H1 (cell line): ENCODE measurements around the gene FRY. TPM values are rescaled to one million over a fixed set of nuclear protein-coding genes. Genes with fewer than 3 reads are reported as not detected.

Experiments used
- CTCF ChIA-PET: fragments of 300-600 bp; sonication (Branson Sonifier 250); formaldehyde crosslinking; loops from one replicate; lab custom pipeline; 2021; ENCODE audit not compliant: partially characterized antibody; lab: Charles Lee
- POLR2A ChIA-PET: fragments of 300-600 bp; sonication (Branson Sonifier 250); formaldehyde crosslinking; loops from one replicate; lab custom pipeline; 2021; ENCODE audit warnings: inconsistent platforms; ENCODE audit not compliant: partially characterized antibody; lab: Charles Lee
- DNase-seq, 2 experiments: peaks; one replicate each; pipeline versions ENCODE4 v3.0.0 to v3.0.0-alpha.2; 2010 to 2022; ENCODE audit warnings: low spot score in 2 of 2, low read depth in 1 of 2, mixed read lengths in 1 of 2
- FAIRE-seq: peaks from 2 replicates; lab custom pipeline; 2011; peaks lifted over from hg19 to GRCh38; lab: Jason Lieb, UNC
- H2AFZ ChIP-seq: 2 replicates; pipeline ENCODE4 v1.8.1; 2012; ENCODE audit warnings: low read length, inconsistent platforms
- H2AK5ac ChIP-seq: 2 replicates; pipeline ENCODE4 v1.6.1; 2013; ENCODE audit warnings: low read depth, low read length
- H2BK120ac ChIP-seq: replicated peaks from 2 replicates; pipeline ENCODE3; 2013; ENCODE audit warnings: low read depth, low read length, inconsistent platforms
- H2BK12ac ChIP-seq: 2 replicates; pipeline ENCODE4 v1.6.1; 2013; ENCODE audit warnings: low read depth, low read length
- H2BK15ac ChIP-seq: 2 replicates; pipeline ENCODE4 v1.6.1; 2013; ENCODE audit warnings: low read length
- H2BK20ac ChIP-seq: 2 replicates; pipeline ENCODE4 v1.6.1; 2013; ENCODE audit warnings: low read length
- H2BK5ac ChIP-seq: 2 replicates; pipeline ENCODE4 v1.6.1; 2013; ENCODE audit warnings: low read depth, low read length
- H3K14ac ChIP-seq: 2 replicates; pipeline ENCODE4 v1.6.1; 2013; ENCODE audit warnings: inconsistent platforms; ENCODE audit not compliant: insufficient read length
- H3K18ac ChIP-seq: 2 replicates; pipeline ENCODE4 v1.6.1; 2013; ENCODE audit warnings: low read length; ENCODE audit errors: extremely low read depth
- H3K23ac ChIP-seq: 2 replicates; pipeline ENCODE4 v1.6.1; 2013; ENCODE audit warnings: inconsistent platforms; ENCODE audit not compliant: insufficient read length
- H3K23me2 ChIP-seq: 2 replicates; pipeline ENCODE4 v1.6.1; 2013; ENCODE audit warnings: low read depth, low read length
- H3K27ac ChIP-seq: 2 replicates; pipeline ENCODE4 v1.6.1; 2011; ENCODE audit warnings: low read depth, low read length, inconsistent platforms
- H3K27me3 ChIP-seq, 4 experiments: replicated peaks in 1 of 4; 1 replicate in 1 of 4; 2 replicates in 3 of 4; pipeline versions ENCODE4 v1.6.1 to v1.8.1; 2011 to 2013; ENCODE audit warnings: low read length in 3 of 4, mild to moderate bottlenecking in 3 of 4, inconsistent platforms in 2 of 4, mixed read lengths in 2 of 4, moderate library complexity in 1 of 4; ENCODE audit not compliant: control insufficient read depth in 3 of 4, insufficient read depth in 3 of 4; ENCODE audit errors: extremely low read depth in 1 of 4
- H3K36me3 ChIP-seq, 4 experiments: 2 replicates each; pipeline versions ENCODE4 v1.6.1 to v1.8.1; 2011 to 2013; ENCODE audit warnings: mild to moderate bottlenecking in 4 of 4, low read length in 3 of 4, moderate library complexity in 2 of 4, control low read depth in 1 of 4, inconsistent platforms in 1 of 4; ENCODE audit not compliant: insufficient read depth in 4 of 4, control insufficient read depth in 2 of 4
- H3K4ac ChIP-seq: replicated peaks from 2 replicates; pipeline ENCODE3; 2013; ENCODE audit warnings: low read length, low read depth, mixed read lengths, inconsistent platforms; ENCODE audit not compliant: insufficient read length
- H3K4me1 ChIP-seq, 4 experiments: replicated peaks in 1 of 4; 1 replicate in 1 of 4; 2 replicates in 3 of 4; pipeline versions ENCODE4 v1.6.1 to v1.8.1; 2011 to 2013; ENCODE audit warnings: low read length in 3 of 4, inconsistent platforms in 2 of 4, mixed read lengths in 1 of 4; ENCODE audit not compliant: insufficient read depth in 4 of 4, control insufficient read depth in 3 of 4
- H3K4me2 ChIP-seq, 2 experiments: 2 replicates each; pipeline versions ENCODE4 v1.6.1 to v1.8.1; 2011 to 2013; ENCODE audit warnings: low read depth in 2 of 2, low read length in 2 of 2, control low read depth in 1 of 2, inconsistent platforms in 1 of 2, mild to moderate bottlenecking in 1 of 2; ENCODE audit not compliant: insufficient read depth in 1 of 2
- H3K4me3 ChIP-seq, 4 experiments: fragments of 200-600, 300-600 bp in 1 of 4; sonication (generic), shearing (Covaris generic), sonication (Bioruptor Twin) in 1 of 4; 2 replicates each; pipeline versions ENCODE4 v1.5.1 to v1.8.1; 2011 to 2016; ENCODE audit warnings: low read length in 4 of 4, low read depth in 3 of 4, control low read depth in 2 of 4, inconsistent platforms in 2 of 4, mild to moderate bottlenecking in 2 of 4, mixed read lengths in 1 of 4, moderate library complexity in 1 of 4; ENCODE audit not compliant: insufficient read depth in 2 of 4; ENCODE audit errors: extremely low read depth in 1 of 4
- H3K56ac ChIP-seq: replicated peaks from 2 replicates; pipeline ENCODE3; 2013; ENCODE audit warnings: low read depth, mild to moderate bottlenecking, mixed read lengths, low read length, inconsistent platforms; ENCODE audit not compliant: insufficient read length
- H3K79me1 ChIP-seq: 2 replicates; pipeline ENCODE4 v1.6.1; 2013; ENCODE audit warnings: low read depth, low read length, control low read depth
- H3K79me2 ChIP-seq, 2 experiments: 2 replicates each; pipeline versions ENCODE4 v1.6.1 to v1.8.1; 2012 to 2013; ENCODE audit warnings: low read length in 2 of 2, mild to moderate bottlenecking in 2 of 2, inconsistent platforms in 1 of 2; ENCODE audit not compliant: insufficient read depth in 2 of 2, control insufficient read depth in 1 of 2
- H3K9ac ChIP-seq, 4 experiments: replicated peaks in 1 of 4; 1 replicate in 1 of 4; 2 replicates in 3 of 4; pipeline versions ENCODE4 v1.6.1 to v1.8.1; 2011 to 2013; ENCODE audit warnings: low read depth in 3 of 4, low read length in 3 of 4, control low read depth in 2 of 4, mild to moderate bottlenecking in 2 of 4, moderate library complexity in 2 of 4, inconsistent platforms in 1 of 4; ENCODE audit errors: extremely low read depth in 1 of 4
- H3K9me3 ChIP-seq, 2 experiments: 2 replicates each; pipeline versions ENCODE4 v1.6.1 to v1.8.1; 2012 to 2013; ENCODE audit warnings: mild to moderate bottlenecking in 2 of 2, moderate library complexity in 2 of 2, control low read depth in 1 of 2, inconsistent platforms in 1 of 2, low read depth in 1 of 2, low read length in 1 of 2, mixed read lengths in 1 of 2; ENCODE audit not compliant: insufficient read depth in 2 of 2
- H4K20me1 ChIP-seq, 2 experiments: replicated peaks in 1 of 2; 2 replicates each; pipeline versions ENCODE3 to v1.8.1; 2011 to 2013; ENCODE audit warnings: inconsistent platforms in 2 of 2, low read length in 2 of 2, mild to moderate bottlenecking in 1 of 2; ENCODE audit not compliant: insufficient read depth in 2 of 2, control insufficient read depth in 1 of 2
- H4K5ac ChIP-seq: 2 replicates; pipeline ENCODE4 v1.6.1; 2013; ENCODE audit warnings: low read length, low read depth, mixed read lengths, inconsistent platforms; ENCODE audit not compliant: insufficient read length
- H4K8ac ChIP-seq: 2 replicates; pipeline ENCODE4 v1.8.0; 2013; ENCODE audit warnings: mild to moderate bottlenecking, moderate library complexity, low read length, inconsistent platforms; ENCODE audit not compliant: insufficient read depth; ENCODE audit errors: extremely low read depth
- H4K91ac ChIP-seq: replicated peaks from 2 replicates; pipeline ENCODE3; 2013; ENCODE audit warnings: low read length, mixed read lengths, inconsistent platforms; ENCODE audit not compliant: insufficient read length
- ASH2L ChIP-seq: fragments of 200-600, 300-600 bp; sonication (generic); IDR thresholded peaks from one replicate; pipeline ENCODE4 v1.7.1; 2017; ENCODE audit warnings: low read length
- CEBPB ChIP-seq: IDR thresholded peaks from 2 replicates; pipeline ENCODE4 v1.6.1; 2012; ENCODE audit warnings: low read depth, low read length
- CREB1 ChIP-seq: IDR thresholded peaks from 2 replicates; pipeline ENCODE4 v1.6.1; 2012; ENCODE audit warnings: inconsistent platforms
- HDAC2 ChIP-seq, 2 experiments: fragments of 300-600 bp in 1 of 2; sonication (generic) in 1 of 2; IDR thresholded peaks; 2 replicates each; pipeline ENCODE4 v1.6.1; 2011 to 2012; ENCODE audit warnings: low read depth in 2 of 2, low read length in 2 of 2, mild to moderate bottlenecking in 2 of 2, moderate library complexity in 2 of 2, borderline replicate concordance in 1 of 2, inconsistent platforms in 1 of 2
- POU5F1 ChIP-seq: IDR thresholded peaks from 2 replicates; pipeline ENCODE4 v1.6.1; 2011; ENCODE audit warnings: low read depth, mild to moderate bottlenecking, low read length, moderate library complexity
- SRF ChIP-seq: IDR thresholded peaks from 2 replicates; pipeline ENCODE4 v1.6.1; 2011; ENCODE audit warnings: mild to moderate bottlenecking, low read depth, low read length, moderate library complexity
- TAF1 ChIP-seq: IDR thresholded peaks from 2 replicates; pipeline ENCODE4 v1.6.1; 2011; ENCODE audit warnings: mild to moderate bottlenecking, low read depth, low read length
- WGBS, 2 experiments: shearing (Covaris generic) in 1 of 2; methylation state at CpG; one replicate each; pipeline versions ENCODE4 v1.1.6 to v1.1.7; 2013 to 2015; ENCODE audit warnings: low lambda C conversion rate in 2 of 2, mixed read lengths in 2 of 2, inconsistent platforms in 1 of 2, low coverage in 1 of 2, missing lambda C conversion rate in 1 of 2; ENCODE audit not compliant: insufficient replicate concordance in 2 of 2, insufficient coverage in 1 of 2, insufficient read length in 1 of 2; ENCODE audit errors: extremely low coverage in 1 of 2, missing lambda C conversion rate in 1 of 2; 5-methylcytosine and 5-hydroxymethylcytosine counted together
- polyA plus RNA-seq, 7 experiments: library from polyadenylated mRNA; depleted of rRNA in 3 of 7; stranded (reverse) in 5 of 7; unstranded in 2 of 7; fragments of >200 nt in 5 of 7; fragments of 200-250 nt in 2 of 7; gene quantifications; 1 replicate in 5 of 7; 2 replicates in 1 of 7; 4 replicates in 1 of 7; pipeline versions ENCODE4 v1.2.1 to v1.2.3, GENCODE V29; 2011 to 2013; ENCODE audit warnings: missing spikeins in 2 of 7, mixed read lengths in 2 of 7
- total RNA-seq: library from RNA; stranded (reverse); fragmentation: NEBNext Ultra II Directional; extraction: Animal tissue kit (Norgen Biotek cat#: 25700); gene quantifications from 2 replicates; pipeline ENCODE4 v1.2.1, GENCODE V29; 2021
- TF ChIP-seq, protein P1 (sequence below), 3 experiments: IDR thresholded peaks; 1 replicate in 2 of 3; 2 replicates in 1 of 3; pipeline versions ENCODE4 v1.5.1 to v1.6.1; 2011; ENCODE audit warnings: low read length in 3 of 3, mild to moderate bottlenecking in 3 of 3, inconsistent platforms in 2 of 3, low read depth in 1 of 3, moderate library complexity in 1 of 3; ENCODE audit not compliant: insufficient read depth in 1 of 3; ENCODE audit errors: control extremely low read depth in 1 of 3
- TF ChIP-seq, protein P2 (sequence below): IDR thresholded peaks from 2 replicates; pipeline ENCODE4 v1.6.1; 2012; ENCODE audit warnings: low read length, inconsistent platforms

The FRY gene
- total and polyA plus RNA-seq, 2 of the 8 experiments (the other 6 are each of a cell fraction or from before 2014, with no cell fraction given): 4.3 to 9.2 TPM

DNA sequence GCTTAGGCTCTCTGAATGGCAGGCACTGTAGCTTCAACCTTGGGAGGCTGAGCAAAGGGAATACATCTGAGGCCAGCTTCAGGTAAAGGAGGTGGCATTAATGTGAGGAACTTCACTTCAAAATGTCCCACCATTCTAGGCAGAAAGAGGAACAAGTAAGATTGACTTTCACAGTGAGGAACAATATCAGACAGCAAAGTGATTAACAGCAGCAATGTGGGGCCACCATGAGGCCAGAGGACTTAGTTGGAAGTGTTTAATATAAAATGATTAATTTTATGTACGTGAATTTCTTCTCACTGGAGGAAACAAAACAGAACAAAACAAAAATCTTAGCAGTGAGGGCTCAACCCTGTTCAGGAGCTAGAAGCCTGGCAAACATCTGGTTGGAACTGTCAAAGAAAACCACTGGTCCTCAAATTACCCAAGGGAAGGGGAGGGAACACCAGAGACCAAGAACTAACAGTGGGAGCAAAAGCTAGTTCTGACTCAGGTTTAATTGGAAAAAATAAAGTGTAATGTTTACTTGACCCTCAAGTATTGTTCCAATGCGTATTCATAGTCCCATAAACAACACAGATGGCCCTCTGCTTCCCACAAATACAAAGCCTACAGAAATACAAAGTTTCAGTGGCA lies 43.9 kb upstream of the FRY start:
- H3K23me2 ChIP-seq: no peaks in the 10 kb centered on the region
- H3K4me3 ChIP-seq: no peak overlapping the region
- no peak overlapping the region for H2AK5ac ChIP-seq
- ChIA-PET POLR2A (interaction anchor here (1.1 kb wide), 1 partner anchor 11 kb away, joined by 3 read pairs; no protein-coding TSS in a partner anchor), CTCF (interaction anchor here (1.4 to 2.1 kb wide), 6 partner anchors 10 to 259 kb away, joined by 3 to 7 read pairs (median 4); no protein-coding TSS in a partner anchor)
- H3K9me3 ChIP-seq: no peaks in the 10 kb centered on the region
- H4K5ac ChIP-seq: no peak overlapping the region
- no peaks in the 10 kb centered on the region for H3K79me1 ChIP-seq
- H4K91ac ChIP-seq: no peak overlapping the region
- H4K20me1 ChIP-seq: no peaks in the 10 kb centered on the region
- H2BK12ac ChIP-seq: no peak overlapping the region
- H3K4me2 ChIP-seq: no peak overlapping the region
- H3K4ac ChIP-seq: no peak overlapping the region
- no peak overlapping the region for H2BK15ac ChIP-seq
- H3K9ac ChIP-seq: no peak overlapping the region
- no peak overlapping the region for H3K14ac ChIP-seq
- no peak overlapping the region for H2BK5ac ChIP-seq
- no peaks in the 10 kb centered on the region for H3K79me2 ChIP-seq
- H3K27me3 ChIP-seq: peaks cover 0 to 1% (median 0%) of the 10 kb centered on the region in 4 experiments; a peak in 1 of 7 replicates
- peaks cover 0 to 3% (median under 1%) of the 10 kb centered on the region in 4 experiments; a peak in 2 of 7 replicates for H3K4me1 ChIP-seq
- no peak overlapping the region for H2BK120ac ChIP-seq
- H3K56ac ChIP-seq: no peak overlapping the region
- FAIRE-seq: no peak
- 86% methylated on average over 2 of the region's 2 CpGs; no CpG with 5 or more reads in 1 of the 2 experiments for WGBS, 2 experiments
- no peak overlapping the region for H4K8ac ChIP-seq
- no peak overlapping the region for H2BK20ac ChIP-seq
- H3K36me3 ChIP-seq: no peaks in the 10 kb centered on the region
- no peak overlapping the region for H3K18ac ChIP-seq
- no peak overlapping the region for H2AFZ ChIP-seq
- DNase-seq: no peak
- H3K23ac ChIP-seq: no peak overlapping the region
- no peak overlapping the region for H3K27ac ChIP-seq
- TF ChIP-seq TAF1: no peak
- TF ChIP-seq POU5F1: no peak
- TF ChIP-seq, protein P1, sequence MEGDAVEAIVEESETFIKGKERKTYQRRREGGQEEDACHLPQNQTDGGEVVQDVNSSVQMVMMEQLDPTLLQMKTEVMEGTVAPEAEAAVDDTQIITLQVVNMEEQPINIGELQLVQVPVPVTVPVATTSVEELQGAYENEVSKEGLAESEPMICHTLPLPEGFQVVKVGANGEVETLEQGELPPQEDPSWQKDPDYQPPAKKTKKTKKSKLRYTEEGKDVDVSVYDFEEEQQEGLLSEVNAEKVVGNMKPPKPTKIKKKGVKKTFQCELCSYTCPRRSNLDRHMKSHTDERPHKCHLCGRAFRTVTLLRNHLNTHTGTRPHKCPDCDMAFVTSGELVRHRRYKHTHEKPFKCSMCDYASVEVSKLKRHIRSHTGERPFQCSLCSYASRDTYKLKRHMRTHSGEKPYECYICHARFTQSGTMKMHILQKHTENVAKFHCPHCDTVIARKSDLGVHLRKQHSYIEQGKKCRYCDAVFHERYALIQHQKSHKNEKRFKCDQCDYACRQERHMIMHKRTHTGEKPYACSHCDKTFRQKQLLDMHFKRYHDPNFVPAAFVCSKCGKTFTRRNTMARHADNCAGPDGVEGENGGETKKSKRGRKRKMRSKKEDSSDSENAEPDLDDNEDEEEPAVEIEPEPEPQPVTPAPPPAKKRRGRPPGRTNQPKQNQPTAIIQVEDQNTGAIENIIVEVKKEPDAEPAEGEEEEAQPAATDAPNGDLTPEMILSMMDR (IDR thresholded peaks at IDR 0.05; ENCODE audit: control extremely low read depth in 1 of 3, insufficient read depth in 1 of 3, low read depth in 1 of 3, low read length in 3 of 3): no peak
- TF ChIP-seq CREB1: no peak
- no peak for TF ChIP-seq CEBPB
- TF ChIP-seq ASH2L: no peak
- TF ChIP-seq, protein P2, sequence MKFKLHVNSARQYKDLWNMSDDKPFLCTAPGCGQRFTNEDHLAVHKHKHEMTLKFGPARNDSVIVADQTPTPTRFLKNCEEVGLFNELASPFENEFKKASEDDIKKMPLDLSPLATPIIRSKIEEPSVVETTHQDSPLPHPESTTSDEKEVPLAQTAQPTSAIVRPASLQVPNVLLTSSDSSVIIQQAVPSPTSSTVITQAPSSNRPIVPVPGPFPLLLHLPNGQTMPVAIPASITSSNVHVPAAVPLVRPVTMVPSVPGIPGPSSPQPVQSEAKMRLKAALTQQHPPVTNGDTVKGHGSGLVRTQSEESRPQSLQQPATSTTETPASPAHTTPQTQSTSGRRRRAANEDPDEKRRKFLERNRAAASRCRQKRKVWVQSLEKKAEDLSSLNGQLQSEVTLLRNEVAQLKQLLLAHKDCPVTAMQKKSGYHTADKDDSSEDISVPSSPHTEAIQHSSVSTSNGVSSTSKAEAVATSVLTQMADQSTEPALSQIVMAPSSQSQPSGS: no peak
- no peak for TF ChIP-seq SRF
- no peak for TF ChIP-seq HDAC2 (IDR thresholded peaks at IDR 0.05; ENCODE audit: borderline replicate concordance in 1 of 2, low read depth in 2 of 2, low read length in 2 of 2)
